Heart left ventricle (tissue), 16 donors: ENCODE results near the gene UNC13B. TPM values are rescaled to one million over a fixed set of nuclear protein-coding genes. Genes with fewer than 3 reads are reported as not detected.
A peak's percentile ranks its signal among the peaks of the same experiment; 100 is the strongest.

Experiments
- ATAC-seq, 4 donors: fragments of 200-7000 bp; cut with Tn5 transposase; one replicate each; pipeline ENCODE4 v1.9.1; 2020 to 2022; ENCODE audit warnings: moderate library complexity in 4 of 4, mild to moderate bottlenecking in 3 of 4, moderate number of reproducible peaks in 1 of 4
- DNase-seq, 5 donors: peaks; one replicate each; pipeline ENCODE4 v3.0.0-alpha.2; 2020
- H3K27ac ChIP-seq, 12 donors: fragments of 200-600 bp; sonication (generic) in 4 of 12; one replicate each; pipeline versions ENCODE4 v1.5.0 to v1.8.0; 2016 to 2022; ENCODE audit warnings: mild to moderate bottlenecking in 2 of 12
- H3K27me3 ChIP-seq, 9 donors: fragments of 200-600 bp; sonication (generic) in 2 of 9; one replicate each; pipeline versions ENCODE4 v1.5.1 to v1.8.0; 2016 to 2022; ENCODE audit warnings: mild to moderate bottlenecking in 3 of 9
- H3K36me3 ChIP-seq, 9 donors: fragments of 200-600 bp; sonication (generic) in 2 of 9; one replicate each; pipeline versions ENCODE4 v1.5.0 to v1.8.0; 2018 to 2022; ENCODE audit warnings: mild to moderate bottlenecking in 2 of 9
- H3K4me1 ChIP-seq, 12 donors: fragments of 200-600 bp; sonication (generic) in 4 of 12; one replicate each; pipeline versions ENCODE4 v1.5.0 to v1.8.0; 2016 to 2022; ENCODE audit warnings: mild to moderate bottlenecking in 3 of 12
- H3K4me3 ChIP-seq, 12 donors: fragments of 200-600 bp; sonication (generic) in 4 of 12; one replicate each; pipeline versions ENCODE4 v1.5.0 to v1.8.0; 2017 to 2022; ENCODE audit warnings: mild to moderate bottlenecking in 9 of 12, moderate library complexity in 4 of 12
- H3K9me3 ChIP-seq, 12 donors: fragments of 200-600 bp; sonication (generic) in 4 of 12; one replicate each; pipeline versions ENCODE4 v1.5.0 to v1.8.0; 2016 to 2022; ENCODE audit warnings: mild to moderate bottlenecking in 1 of 12
- CTCF ChIP-seq, 12 donors: fragments of 200-600 bp; sonication (generic) in 4 of 12; IDR thresholded peaks; one replicate each; pipeline versions ENCODE4 v1.5.0 to v1.8.0; 2018 to 2022; ENCODE audit warnings: antibody characterized with exemption in 12 of 12, mild to moderate bottlenecking in 5 of 12
- POLR2A ChIP-seq, 2 donors: fragments of 450-650 bp; IDR thresholded peaks; one replicate each; pipeline ENCODE4 v1.6.1; 2017; ENCODE audit warnings: antibody characterized with exemption in 2 of 2, mild to moderate bottlenecking in 2 of 2, moderate library complexity in 2 of 2
- WGBS, 4 donors: extraction: QIAGEN DNeasy Blood & Tissue Kit in 2 of 4; methylation state at CpG; one replicate each; pipeline versions ENCODE4 v1.1.5 to v1.1.7; 2013 to 2018; 5-methylcytosine and 5-hydroxymethylcytosine counted together
- intact Hi-C, 10 donors: fragments of 100-400 bp; cut with DNase I; formaldehyde crosslinking; loops; one replicate each; pipeline versions ENCODE4 v1.11.1 to v1.14.2; 2022
- long read RNA-seq, 3 donors: library from polyadenylated mRNA; unstranded; transcript quantifications; one replicate each; pipeline ENCODE4 v2.0.0, GENCODE V29; 2020 to 2021
- polyA plus RNA-seq, 2 donors: library from polyadenylated mRNA; stranded (reverse); fragments of 200-250 nt; gene quantifications; one replicate each; pipeline ENCODE4 v1.2.3, GENCODE V29; 2013
- total RNA-seq, 9 donors: library from RNA; depleted of rRNA in 2 of 9; stranded (reverse); fragments of >200 nt in 2 of 9; fragmentation: NEBNext Ultra II Directional in 3 of 9; extraction: Animal tissue kit (Norgen Biotek cat#: 25700) in 3 of 9; gene quantifications; one replicate each; pipeline versions ENCODE4 v1.1.0 to v1.2.4, GENCODE V29; 2016 to 2023
- donor health status: ischemic (EF 13 %, LVEDD 7.1; RV severe dilation, severe dysfunction).
- donor health status: healthy with polysubstance abuse.
- donor health status: DM: no; HTN: yes; CAD: no.
- donor health status: DM: no; HTN: no; CAD: no.
- donor health status: ischemic (EF 25% LVEDD 6.9; RV normal size, moderate dysfunction).
- donor health status: ischemic (EF 25% LVEDD 5.7; RV mildly dilated, moderate dysfunction).
- donor health status: healthy.
- donor health status: DM: yes; HTN: yes; CAD: no.
- donor health status: ischemic (EF 35%, LVEDD 5.7; RV mildly dilated, moderate dysfunction).
- donor health status: nonischemic (EF 11% LVEDD 7.7; RV severe dilation, severe dysfunction).
- donor health status: DM: yes; HTN: yes; CAD: no.
- donor health status: PGD.
- donor health status: ischemic (EF 29% LVEDD 5.4; RV normal size, mild dysfunction).
- donor health status: nonischemic (EF 23%, LVEDD 6.1; RV moderate dilation, normal function).

Gene UNC13B
- total RNA-seq, result 10 to 100 TPM; 18.0 to 30.2 (median 21.2) TPM
- polyA plus RNA-seq, result 10 to 100 TPM in 1 of 2 donors, 1 to 10 TPM in 1; 8.1 to 23.7 TPM
- long read RNA-seq, donor 1, partial matches to known transcripts, result 4 of 6 reads
- long read RNA-seq, donor 1, other reads (novel, unspliced or antisense), result 2 of 6 reads
- long read RNA-seq, donor 2, full-length matches to known transcripts, result 2 of 36 reads
- long read RNA-seq, donor 2, partial matches to known transcripts, result 26 of 36 reads
- long read RNA-seq, donor 2, other reads (novel, unspliced or antisense), result 8 of 36 reads
- long read RNA-seq, donor 3, full-length matches to known transcripts, result 1 of 17 reads
- long read RNA-seq, donor 3, partial matches to known transcripts, result 13 of 17 reads
- long read RNA-seq, donor 3, other reads (novel, unspliced or antisense), result 3 of 17 reads

GRCh38 chr9:35161713-35162604 lies at the start of gene UNC13B:
Gene UNC13B, plus strand, starts transcription at chr9:35162009. Its CDS starts 275 bp downstream, at chr9:35162284.
- Histone ChIP-seq H3K27me3 (no peaks in the 10 kb centered on the region), H3K9me3 (no peaks in the 10 kb centered on the region), H3K4me3 (peak within 1 kb of the TSS; percentile 65 to 93 (median 79)), H3K27ac (peak within 1 kb of the TSS; percentile 88 to 99 (median 94)), H3K36me3 (no peaks in the 10 kb centered on the region), H3K4me1 (peaks cover 0 to 34% (median 21%) of the 10 kb centered on the region in 12 donors)
- peak; percentile 98 to 99 (median 99) for ATAC-seq
- 0 to 1% (median 1%) methylated on average over 45 to 70 of the region's 70 CpGs for WGBS, 4 donors
- intact Hi-C loops, result loop anchor here in 6 of 10 donors (2.0 to 10.0 kb wide), 6 partner anchors 45 to 97 kb away; partner anchors contain the start of gene ATOSB (in 5 of the 6)
- TF ChIP-seq POLR2A (IDR thresholded peaks at IDR 0.05) (peak in 1 of 2 donors; percentile 78), CTCF (IDR thresholded peaks at IDR 0.05) (peak in 5 of 12 donors; percentile 22 to 51 (median 33))
- peak; percentile 95 to 97 (median 96) for DNase-seq

- H3K4me1 ChIP-seq, result peaks cover 3 to 67% (median 49%) of the 10 kb centered on the region in 12 donors
Measured at GRCh38 chr9:35112257-35113020, 49.4 kb upstream of the UNC13B start.

More at GRCh38 chr9:35112257-35113020, 49.4 kb upstream of the UNC13B start:
- Histone ChIP-seq H3K27ac (peak overlapping the region in 11 of 12 donors; percentile 71 to 98 (median 86)), H3K27me3 (no peaks in the 10 kb centered on the region), H3K9me3 (no peaks in the 10 kb centered on the region), H3K4me3 (peak overlapping the region in 4 of 12 donors; percentile 62 to 90 (median 84)), H3K36me3 (peaks cover 0 to 15% (median 11%) of the 10 kb centered on the region in 9 donors)
- 79 to 92% (median 86%) methylated on average over 3 of the region's 3 CpGs for WGBS, 4 donors
- TF ChIP-seq POLR2A (IDR thresholded peaks at IDR 0.05) (no peak), CTCF (IDR thresholded peaks at IDR 0.05) (no peak)
- peak in 2 of 5 donors; percentile 46 to 59 for DNase-seq
- intact Hi-C loops, result loop anchor here in 6 of 10 donors (5.0 to 10.0 kb wide), 5 partner anchors 52 to 625 kb away; partner anchors contain the start of gene UNC13B (in 2 of the 6)
- no peak for ATAC-seq
